HL-60 (cell line): ENCODE measurements around the gene PSMA7.

Experiments used
- DNase-seq, 2 experiments: peaks; one replicate each; pipeline ENCODE4 v3.0.0-alpha.2; 2010 to 2020; ENCODE audit warnings: low read depth in 1 of 2, low spot score in 1 of 2
- H3K27ac ChIP-seq: fragments of 250-450 bp; sonication (Bioruptor Pico); replicated peaks from 2 replicates; pipeline ENCODE4 v1.5.1; 2020; ENCODE audit warnings: mild to moderate bottlenecking, moderate library complexity
- H3K27me3 ChIP-seq: fragments of 250-450 bp; sonication (Bioruptor Pico); 2 replicates; pipeline ENCODE4 v1.5.1; 2021; ENCODE audit warnings: mild to moderate bottlenecking, moderate library complexity; ENCODE audit not compliant: insufficient read depth, poor library complexity, severe bottlenecking
- H3K4me3 ChIP-seq: replicated peaks from 2 replicates; pipeline ENCODE4 v1.5.1; 2011; ENCODE audit warnings: mild to moderate bottlenecking, control low read depth, low read length; ENCODE audit not compliant: insufficient read depth
- GABPA ChIP-seq: IDR thresholded peaks from 2 replicates; pipeline ENCODE4 v1.6.1; 2012; ENCODE audit warnings: low read depth
- POLR2AphosphoS5 ChIP-seq: IDR thresholded peaks from 2 replicates; pipeline ENCODE4 v1.6.1; 2012; ENCODE audit warnings: low read depth
- SPI1 ChIP-seq: IDR thresholded peaks from 2 replicates; pipeline ENCODE4 v1.6.1; 2012; ENCODE audit warnings: low read depth, mild to moderate bottlenecking, borderline replicate concordance
- TF ChIP-seq, protein P1 (sequence below): IDR thresholded peaks from one replicate; pipeline ENCODE4 v1.5.1; 2011; ENCODE audit warnings: low read length, control low read depth, inconsistent platforms; ENCODE audit not compliant: insufficient read depth
- TF ChIP-seq, protein P2 (sequence below): IDR thresholded peaks from 2 replicates; pipeline ENCODE4 v1.6.1; 2012; ENCODE audit warnings: low read depth; ENCODE audit not compliant: insufficient replicate concordance

Gene PSMA7

DNA sequence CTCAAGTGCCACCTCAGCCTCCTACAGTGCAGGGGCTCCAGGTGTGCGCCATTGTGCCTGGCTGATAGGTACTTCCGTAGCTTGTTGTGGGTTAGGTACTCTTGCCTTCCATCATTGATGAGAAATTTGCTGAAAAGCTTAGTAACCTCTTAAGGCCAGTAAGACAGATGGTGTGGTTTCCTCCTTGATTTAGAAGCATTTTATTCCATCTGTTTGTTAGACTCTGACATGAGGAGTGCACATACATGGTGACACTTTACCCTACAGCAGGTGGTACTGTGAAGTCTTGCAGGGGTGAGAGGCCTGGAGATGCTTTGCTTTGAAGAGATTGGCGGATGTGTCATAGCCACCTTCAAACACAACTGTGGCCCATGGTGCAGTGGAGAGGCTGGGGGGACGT lies 24.9 kb upstream of the PSMA7 start:
- no peak for DNase-seq
- no peak overlapping the region for H3K4me3 ChIP-seq
- H3K27me3 ChIP-seq: no peaks in the 10 kb centered on the region
- no peak overlapping the region for H3K27ac ChIP-seq
- TF ChIP-seq, protein P1, sequence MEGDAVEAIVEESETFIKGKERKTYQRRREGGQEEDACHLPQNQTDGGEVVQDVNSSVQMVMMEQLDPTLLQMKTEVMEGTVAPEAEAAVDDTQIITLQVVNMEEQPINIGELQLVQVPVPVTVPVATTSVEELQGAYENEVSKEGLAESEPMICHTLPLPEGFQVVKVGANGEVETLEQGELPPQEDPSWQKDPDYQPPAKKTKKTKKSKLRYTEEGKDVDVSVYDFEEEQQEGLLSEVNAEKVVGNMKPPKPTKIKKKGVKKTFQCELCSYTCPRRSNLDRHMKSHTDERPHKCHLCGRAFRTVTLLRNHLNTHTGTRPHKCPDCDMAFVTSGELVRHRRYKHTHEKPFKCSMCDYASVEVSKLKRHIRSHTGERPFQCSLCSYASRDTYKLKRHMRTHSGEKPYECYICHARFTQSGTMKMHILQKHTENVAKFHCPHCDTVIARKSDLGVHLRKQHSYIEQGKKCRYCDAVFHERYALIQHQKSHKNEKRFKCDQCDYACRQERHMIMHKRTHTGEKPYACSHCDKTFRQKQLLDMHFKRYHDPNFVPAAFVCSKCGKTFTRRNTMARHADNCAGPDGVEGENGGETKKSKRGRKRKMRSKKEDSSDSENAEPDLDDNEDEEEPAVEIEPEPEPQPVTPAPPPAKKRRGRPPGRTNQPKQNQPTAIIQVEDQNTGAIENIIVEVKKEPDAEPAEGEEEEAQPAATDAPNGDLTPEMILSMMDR: no peak

DNA sequence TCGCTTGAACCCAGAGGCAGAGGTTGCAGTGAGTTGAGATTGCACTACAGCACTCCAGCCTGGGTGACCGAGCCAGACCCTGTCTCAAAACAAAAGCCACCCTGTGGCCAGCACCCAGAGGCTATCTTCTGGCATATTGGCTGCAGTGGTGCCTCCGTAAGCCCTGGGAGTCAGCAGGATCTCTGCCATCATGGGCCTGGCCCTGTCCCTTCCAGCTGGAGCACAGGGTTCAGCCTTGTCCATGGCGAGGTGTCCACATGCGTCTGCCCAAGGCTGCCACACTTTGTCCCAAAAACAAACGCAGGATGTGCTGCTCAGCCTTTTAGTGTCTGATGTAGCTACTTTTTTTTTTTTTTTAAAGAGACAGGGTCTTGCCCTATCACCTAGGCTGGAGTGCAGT lies 24.3 kb upstream of the PSMA7 start:
- no peak overlapping the region for H3K27ac ChIP-seq
- no peak overlapping the region for H3K4me3 ChIP-seq
- DNase-seq: no peak
- no peaks in the 10 kb centered on the region for H3K27me3 ChIP-seq
- TF ChIP-seq, protein P1: no peak
- TF ChIP-seq SPI1: no peak
- TF ChIP-seq, protein P2, sequence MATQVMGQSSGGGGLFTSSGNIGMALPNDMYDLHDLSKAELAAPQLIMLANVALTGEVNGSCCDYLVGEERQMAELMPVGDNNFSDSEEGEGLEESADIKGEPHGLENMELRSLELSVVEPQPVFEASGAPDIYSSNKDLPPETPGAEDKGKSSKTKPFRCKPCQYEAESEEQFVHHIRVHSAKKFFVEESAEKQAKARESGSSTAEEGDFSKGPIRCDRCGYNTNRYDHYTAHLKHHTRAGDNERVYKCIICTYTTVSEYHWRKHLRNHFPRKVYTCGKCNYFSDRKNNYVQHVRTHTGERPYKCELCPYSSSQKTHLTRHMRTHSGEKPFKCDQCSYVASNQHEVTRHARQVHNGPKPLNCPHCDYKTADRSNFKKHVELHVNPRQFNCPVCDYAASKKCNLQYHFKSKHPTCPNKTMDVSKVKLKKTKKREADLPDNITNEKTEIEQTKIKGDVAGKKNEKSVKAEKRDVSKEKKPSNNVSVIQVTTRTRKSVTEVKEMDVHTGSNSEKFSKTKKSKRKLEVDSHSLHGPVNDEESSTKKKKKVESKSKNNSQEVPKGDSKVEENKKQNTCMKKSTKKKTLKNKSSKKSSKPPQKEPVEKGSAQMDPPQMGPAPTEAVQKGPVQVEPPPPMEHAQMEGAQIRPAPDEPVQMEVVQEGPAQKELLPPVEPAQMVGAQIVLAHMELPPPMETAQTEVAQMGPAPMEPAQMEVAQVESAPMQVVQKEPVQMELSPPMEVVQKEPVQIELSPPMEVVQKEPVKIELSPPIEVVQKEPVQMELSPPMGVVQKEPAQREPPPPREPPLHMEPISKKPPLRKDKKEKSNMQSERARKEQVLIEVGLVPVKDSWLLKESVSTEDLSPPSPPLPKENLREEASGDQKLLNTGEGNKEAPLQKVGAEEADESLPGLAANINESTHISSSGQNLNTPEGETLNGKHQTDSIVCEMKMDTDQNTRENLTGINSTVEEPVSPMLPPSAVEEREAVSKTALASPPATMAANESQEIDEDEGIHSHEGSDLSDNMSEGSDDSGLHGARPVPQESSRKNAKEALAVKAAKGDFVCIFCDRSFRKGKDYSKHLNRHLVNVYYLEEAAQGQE: no peak
- TF ChIP-seq GABPA: no peak
- TF ChIP-seq POLR2AphosphoS5: no peak

DNA sequence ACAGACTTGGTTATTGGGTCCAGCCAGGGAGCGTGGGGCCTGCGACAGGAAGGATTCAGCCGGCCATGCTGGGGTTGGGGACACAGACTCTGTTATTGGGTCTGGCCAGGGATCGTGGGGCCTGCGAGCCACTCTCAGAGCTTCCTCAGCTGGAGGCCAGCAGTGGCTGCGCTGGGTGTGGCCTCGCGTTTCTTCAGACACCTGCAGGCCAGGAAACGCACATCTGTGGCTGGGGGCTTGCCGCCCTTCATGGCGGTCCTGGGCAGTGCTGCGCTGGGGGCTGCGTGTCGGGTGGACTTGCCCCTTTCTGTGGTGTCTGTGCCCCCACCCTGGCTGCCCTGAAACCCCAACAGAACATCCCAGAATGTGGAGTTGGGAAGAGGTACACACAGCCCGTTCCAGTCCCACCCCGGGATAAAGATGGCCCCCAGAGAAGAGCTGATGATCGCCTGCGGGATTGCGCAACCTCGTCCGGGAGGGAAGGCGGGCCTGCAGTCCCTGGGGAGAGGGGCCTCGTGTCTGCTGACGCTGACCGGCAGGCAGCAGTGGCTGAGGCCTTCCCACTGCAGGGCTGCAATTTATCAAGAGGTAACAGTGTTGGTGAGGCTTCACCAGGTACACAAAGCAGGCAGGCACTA lies 22.7 kb upstream of the PSMA7 start:
- Histone ChIP-seq H3K4me3 (no peak overlapping the region), H3K27me3 (no peaks in the 10 kb centered on the region), H3K27ac (no peak overlapping the region)
- TF ChIP-seq GABPA (no peak), POLR2AphosphoS5 (no peak), SPI1 (no peak)
- TF ChIP-seq, protein P1: no peak
- TF ChIP-seq, protein P2: no peak
- DNase-seq: no peak
